ENCODE measurements around the gene XPNPEP1.

Gene XPNPEP1

DNA sequence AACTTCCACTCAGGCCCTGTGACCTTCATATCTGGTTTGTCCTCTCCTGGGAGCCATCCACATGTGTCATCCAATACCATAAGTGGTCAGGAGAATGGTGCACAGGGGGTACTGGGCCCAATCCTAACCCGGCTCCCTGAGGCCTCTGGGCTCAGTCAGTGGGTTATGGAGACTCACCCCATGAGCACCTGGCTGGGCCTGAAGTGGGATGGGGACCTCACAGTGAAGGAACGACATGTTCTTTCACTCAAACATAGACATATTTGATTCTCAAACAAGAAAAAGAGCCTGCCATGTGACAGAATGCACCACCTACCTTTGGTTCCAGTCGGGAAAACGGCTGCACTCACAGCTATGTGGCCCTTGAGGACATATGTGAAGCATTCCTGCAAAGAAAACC lies 51.8 kb downstream of the XPNPEP1 start:
- no peak for TF ChIP-seq CTCF (IDR thresholded peaks at IDR 0.05; ENCODE audit: insufficient read depth, low read length, poor library complexity, severe bottlenecking)
- H3K36me3 ChIP-seq (ENCODE audit: control insufficient read depth, insufficient read depth, low read length): peaks cover 27% of the 10 kb centered on the region
- no peaks in the 10 kb centered on the region for H3K27me3 ChIP-seq (replicated peaks; ENCODE audit: control insufficient read depth, insufficient read depth, low read length)

DNA sequence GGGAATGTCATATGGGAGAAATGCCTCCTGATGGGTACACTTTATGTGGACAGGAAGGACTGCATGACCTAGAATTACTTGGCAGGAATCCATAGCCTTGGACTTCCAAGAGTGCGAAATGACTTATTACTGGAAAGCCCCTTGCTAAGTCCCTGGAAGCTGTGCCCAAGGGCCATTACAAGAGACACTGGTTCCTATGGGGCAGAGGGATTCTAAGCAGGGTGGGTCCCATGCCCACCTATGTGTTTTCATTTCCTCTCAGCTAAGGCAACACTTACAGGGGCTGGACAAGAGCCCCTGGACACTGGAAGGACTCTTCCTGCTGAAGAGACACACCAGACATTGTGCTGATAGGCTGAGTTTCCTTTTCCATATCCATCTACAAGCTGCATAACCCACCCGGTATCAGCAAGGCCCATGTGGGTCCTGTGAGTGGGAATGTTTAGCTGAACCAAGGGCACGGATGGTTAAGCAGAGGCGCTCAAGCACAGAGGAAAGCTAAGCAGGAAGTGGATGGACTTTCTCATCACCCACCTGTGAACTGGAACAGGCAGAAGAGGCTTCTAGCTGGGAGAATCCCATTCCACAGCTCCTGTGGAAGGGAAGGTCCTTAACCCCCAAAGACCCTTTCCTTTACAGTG lies 56.2 kb downstream of the XPNPEP1 start:
- no peak for TF ChIP-seq CTCF (IDR thresholded peaks at IDR 0.05; ENCODE audit: insufficient read depth, low read length, poor library complexity, severe bottlenecking)
- no peaks in the 10 kb centered on the region for H3K27me3 ChIP-seq (replicated peaks; ENCODE audit: control insufficient read depth, insufficient read depth, low read length)

More for the DNA sequence above, 51.8 kb downstream of the XPNPEP1 start:
- no peak overlapping the region for H3K4me3 ChIP-seq (replicated peaks; ENCODE audit: low read depth, low read length)
- DNase-seq (ENCODE audit: extremely low read depth, insufficient read length): no peak

GRCh38 chr10:109866168-109866994 lies 56.9 kb downstream of the XPNPEP1 start:
- no peaks in the 10 kb centered on the region for H3K27me3 ChIP-seq (replicated peaks; ENCODE audit: control insufficient read depth, insufficient read depth, low read length)
- no peak overlapping the region for H3K4me3 ChIP-seq (replicated peaks; ENCODE audit: low read depth, low read length)
- DNase-seq (ENCODE audit: extremely low read depth, insufficient read length): no peak
- peaks cover 22% of the 10 kb centered on the region for H3K36me3 ChIP-seq (ENCODE audit: control insufficient read depth, insufficient read depth, low read length)
- TF ChIP-seq CTCF (IDR thresholded peaks at IDR 0.05; ENCODE audit: insufficient read depth, low read length, poor library complexity, severe bottlenecking): peak; percentile 8

More for the DNA sequence above, 56.2 kb downstream of the XPNPEP1 start:
- DNase-seq (ENCODE audit: extremely low read depth, insufficient read length): no peak
- peaks cover 24% of the 10 kb centered on the region for H3K36me3 ChIP-seq (ENCODE audit: control insufficient read depth, insufficient read depth, low read length)
- no peak overlapping the region for H3K4me3 ChIP-seq (replicated peaks; ENCODE audit: low read depth, low read length)

DNA sequence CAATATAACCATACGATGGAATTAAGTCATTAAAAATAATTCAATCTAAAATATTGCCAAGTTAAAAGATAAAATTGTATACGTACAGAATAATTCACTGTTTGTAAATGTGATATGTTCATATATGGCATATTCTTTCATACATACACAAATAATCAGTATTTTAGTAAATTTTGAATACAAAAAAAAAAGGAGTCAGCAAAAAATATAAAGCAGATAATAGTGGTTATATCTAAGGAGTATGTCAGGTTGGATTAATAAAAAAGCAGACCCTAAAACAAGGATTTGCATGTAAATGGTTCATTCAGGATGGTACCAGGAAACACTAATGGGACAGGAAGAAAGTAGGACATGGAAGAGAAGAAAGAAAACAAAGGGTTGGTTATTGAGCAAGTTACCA lies 59.5 kb downstream of the XPNPEP1 start:
- Histone ChIP-seq H3K4me3 (replicated peaks; ENCODE audit: low read depth, low read length) (no peak overlapping the region), H3K27me3 (replicated peaks; ENCODE audit: control insufficient read depth, insufficient read depth, low read length) (no peaks in the 10 kb centered on the region), H3K36me3 (ENCODE audit: control insufficient read depth, insufficient read depth, low read length) (peaks cover 17% of the 10 kb centered on the region)
- DNase-seq (ENCODE audit: extremely low read depth, insufficient read length): no peak
- no peak for TF ChIP-seq CTCF (IDR thresholded peaks at IDR 0.05; ENCODE audit: insufficient read depth, low read length, poor library complexity, severe bottlenecking)

- no peak overlapping the region for H3K4me3 ChIP-seq (replicated peaks; ENCODE audit: low read depth, low read length)
- no peak for DNase-seq (ENCODE audit: extremely low read depth, insufficient read length)
- peaks cover 13% of the 10 kb centered on the region for H3K36me3 ChIP-seq (ENCODE audit: control insufficient read depth, insufficient read depth, low read length)
- no peaks in the 10 kb centered on the region for H3K27me3 ChIP-seq (replicated peaks; ENCODE audit: control insufficient read depth, insufficient read depth, low read length)
- no peak for TF ChIP-seq CTCF (IDR thresholded peaks at IDR 0.05; ENCODE audit: insufficient read depth, low read length, poor library complexity, severe bottlenecking)
Measured at GRCh38 chr10:109862738-109863137, 60.6 kb downstream of the XPNPEP1 start.
